Measurements from ENCODE around the gene VWA5B2. TPM values are rescaled to one million over a fixed set of nuclear protein-coding genes. Genes with fewer than 3 reads are reported as not detected.
"Not testable (repeated sequence)": the region's sequence is repeated elsewhere in the genome, so short reads cannot be mapped to it uniquely, and the experiment has no call there.

The VWA5B2 gene
- total RNA-seq, 1 experiment from 2014 or later, result not detected

DNA sequence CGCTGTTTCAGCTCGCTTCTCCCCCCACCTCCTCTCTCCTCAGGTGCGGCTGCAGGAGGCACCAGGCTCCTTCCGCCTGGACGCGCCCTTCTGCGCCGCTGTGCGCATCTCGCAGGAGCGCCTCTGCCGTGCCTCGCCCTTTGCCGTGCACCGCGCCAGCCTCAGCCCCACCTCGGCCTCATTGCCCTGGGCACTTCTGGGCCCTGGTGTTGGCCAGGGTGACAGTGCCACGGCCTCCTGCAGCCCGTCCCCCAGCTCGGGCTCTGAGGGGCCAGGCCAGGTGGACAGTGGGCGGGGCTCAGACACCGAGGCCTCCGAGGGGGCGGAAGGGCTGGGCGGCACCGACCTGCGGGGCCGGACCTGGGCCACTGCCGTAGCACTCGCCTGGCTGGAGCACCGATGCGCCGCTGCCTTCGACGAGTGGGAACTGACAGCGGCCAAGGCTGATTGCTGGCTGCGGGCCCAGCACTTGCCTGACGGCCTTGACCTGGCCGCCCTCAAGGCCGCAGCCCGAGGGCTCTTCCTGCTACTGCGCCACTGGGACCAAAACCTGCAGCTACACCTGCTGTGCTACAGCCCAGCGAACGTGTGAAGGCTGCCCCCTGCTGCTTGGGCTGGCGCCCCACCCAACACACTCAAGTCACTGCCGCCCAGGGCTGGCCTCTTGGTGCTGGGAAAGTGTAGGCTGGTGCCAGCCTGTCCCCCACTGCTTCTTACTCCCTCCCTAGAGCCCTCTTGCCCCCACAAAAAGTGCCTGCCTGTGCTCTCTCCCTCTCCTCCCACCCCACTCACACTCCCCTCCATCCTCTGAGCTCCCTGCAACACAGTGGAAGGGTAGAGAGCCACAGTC is 12.3 kb downstream of the VWA5B2 start:
- peak; percentile 63 for DNase-seq (ENCODE audit: low read depth)

DNA sequence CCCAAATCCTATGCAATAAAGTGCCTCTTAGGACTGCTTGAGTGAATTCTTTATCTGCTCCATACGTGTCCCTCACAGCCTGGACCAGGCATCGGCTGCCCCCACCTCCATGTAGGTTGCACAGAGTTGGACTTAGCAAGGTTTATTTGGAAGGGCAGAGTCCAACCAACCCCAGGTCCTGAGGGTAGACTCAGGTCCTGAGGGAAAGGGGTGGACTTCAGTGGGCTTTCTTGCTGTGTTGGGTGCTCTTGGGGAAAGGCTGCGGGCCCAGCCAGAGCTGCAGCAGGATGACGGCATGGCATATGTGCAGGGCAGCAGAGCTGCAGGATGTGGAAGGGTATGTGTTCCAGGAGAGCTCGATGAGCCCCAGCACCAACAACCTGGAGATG is 12.9 kb downstream of the VWA5B2 start:
- no peak for DNase-seq (ENCODE audit: low read depth)

DNA sequence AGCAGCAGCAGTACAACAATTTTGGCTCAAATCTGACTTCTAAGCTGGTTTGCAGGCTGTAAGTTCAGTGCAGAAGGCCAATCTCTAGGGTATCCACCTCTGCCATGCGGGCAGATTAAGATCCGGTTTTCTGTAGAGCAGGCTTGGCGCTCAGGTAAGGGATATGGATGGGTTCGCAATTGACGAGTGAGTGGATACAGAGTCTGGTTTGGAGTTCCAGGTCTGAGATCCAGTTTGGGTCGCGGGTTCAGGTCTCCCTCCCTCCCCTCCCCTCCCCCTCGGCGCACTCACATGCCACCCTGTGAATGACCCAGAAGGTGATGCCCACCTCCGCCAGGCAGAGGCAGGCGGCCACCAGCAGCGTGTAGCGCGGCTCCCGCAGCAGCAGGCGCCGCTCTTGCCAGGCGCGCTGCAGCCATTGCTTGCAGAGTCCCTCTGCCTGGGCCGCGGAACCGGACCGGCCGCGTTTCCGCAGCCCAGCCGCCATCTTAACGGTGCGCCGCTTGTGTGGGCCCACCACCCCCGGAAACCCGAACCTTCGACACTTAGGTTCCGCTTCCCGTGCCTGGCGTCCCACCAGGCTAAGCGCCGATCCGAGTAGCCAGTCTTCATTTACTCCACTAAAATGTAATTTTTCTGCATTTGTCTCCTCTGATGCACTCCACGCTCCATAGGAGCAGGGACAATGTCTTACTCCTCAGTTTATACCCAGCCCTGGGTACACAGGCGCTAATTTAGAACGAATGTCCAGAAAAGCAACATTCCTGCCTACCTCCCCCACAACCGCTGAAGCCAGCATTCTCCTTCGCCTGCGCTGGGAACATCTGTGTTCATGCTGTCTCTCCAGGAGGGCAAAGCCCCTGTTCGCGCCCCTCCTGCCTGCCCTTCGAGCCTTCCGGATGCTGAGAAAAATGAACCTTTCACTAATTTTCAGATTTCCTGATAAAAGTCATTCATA is 19.3 kb downstream of the VWA5B2 start, which contains the start of gene ALG3:
Gene ALG3, minus strand, starts transcription at position 509 of the 958 bp plus-strand sequence. Its CDS starts 22 bp downstream, at position 487.
- peak; percentile 92 for DNase-seq (ENCODE audit: low read depth)

DNA sequence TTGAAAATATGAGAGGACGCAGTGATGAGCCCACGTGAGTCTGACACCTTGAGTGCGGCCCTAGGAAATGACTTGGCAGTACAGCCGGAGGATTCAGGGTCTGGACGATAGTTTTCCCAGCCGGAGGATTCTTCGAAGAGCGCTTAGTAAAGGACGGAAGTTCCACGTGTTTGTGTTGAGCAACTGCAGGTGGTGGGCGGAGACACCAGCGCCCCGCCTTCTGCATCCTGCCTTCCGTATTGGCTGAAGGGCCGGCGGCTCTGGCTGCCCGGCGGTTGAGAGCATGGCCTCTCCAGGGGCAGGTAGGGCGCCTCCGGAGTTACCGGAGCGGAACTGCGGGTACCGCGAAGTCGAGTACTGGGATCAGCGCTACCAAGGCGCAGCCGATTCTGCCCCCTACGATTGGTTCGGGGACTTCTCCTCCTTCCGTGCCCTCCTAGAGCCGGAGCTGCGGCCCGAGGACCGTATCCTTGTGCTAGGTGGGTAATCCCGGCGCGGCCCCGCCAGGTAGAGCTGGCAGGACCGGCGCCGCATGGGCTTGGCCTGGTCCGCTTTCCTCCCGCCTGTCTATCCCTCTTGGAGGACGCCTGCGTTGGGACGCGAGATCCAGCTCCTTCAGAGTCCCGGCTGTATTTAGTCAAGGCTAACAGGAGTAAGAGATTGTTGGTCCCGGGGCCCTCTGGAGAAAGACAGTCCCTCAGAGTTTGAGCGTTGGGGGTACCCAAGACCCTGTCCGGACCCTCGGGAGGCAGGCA is 20.2 kb downstream of the VWA5B2 start, which contains the start of gene EEF1AKMT4:
Gene EEF1AKMT4, plus strand, starts transcription at position 261 of the 755 bp plus-strand sequence. Its CDS starts 23 bp downstream, at position 284.
- DNase-seq (ENCODE audit: low read depth), result peak; percentile 99

DNA sequence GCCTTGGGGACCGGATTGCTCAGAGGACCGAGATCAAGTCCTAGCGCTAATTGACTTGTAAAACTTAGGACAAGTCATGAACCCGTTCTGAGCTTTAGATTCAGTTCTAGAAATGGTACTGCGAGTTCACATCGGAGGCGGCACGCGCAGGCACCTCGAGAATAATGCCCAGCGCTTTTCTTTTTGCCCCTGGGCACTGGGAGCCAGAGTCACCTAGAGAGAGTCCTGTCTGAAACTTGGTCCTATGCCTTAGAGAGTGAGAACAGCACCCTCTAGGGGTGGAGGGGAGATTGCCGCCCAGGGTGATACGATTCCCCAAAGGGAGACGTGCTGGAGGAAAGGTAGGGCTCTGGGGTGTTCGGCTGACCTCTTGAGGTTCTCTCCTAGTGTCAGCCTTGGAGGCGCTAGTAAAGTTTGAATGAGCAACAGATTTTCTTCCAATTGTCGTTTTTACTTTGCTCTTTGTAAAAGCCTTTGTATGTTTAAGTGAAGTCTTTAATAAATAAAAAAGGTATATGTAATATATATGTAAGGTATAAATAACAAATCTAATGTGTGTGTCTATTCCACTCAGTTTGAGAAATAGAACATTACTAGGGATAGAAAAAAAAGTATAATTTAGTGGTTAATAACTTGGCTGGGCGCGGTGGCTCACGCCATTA is 20.9 kb downstream of the VWA5B2 start:
- DNase-seq (ENCODE audit: low read depth), result peak; percentile 92

DNA sequence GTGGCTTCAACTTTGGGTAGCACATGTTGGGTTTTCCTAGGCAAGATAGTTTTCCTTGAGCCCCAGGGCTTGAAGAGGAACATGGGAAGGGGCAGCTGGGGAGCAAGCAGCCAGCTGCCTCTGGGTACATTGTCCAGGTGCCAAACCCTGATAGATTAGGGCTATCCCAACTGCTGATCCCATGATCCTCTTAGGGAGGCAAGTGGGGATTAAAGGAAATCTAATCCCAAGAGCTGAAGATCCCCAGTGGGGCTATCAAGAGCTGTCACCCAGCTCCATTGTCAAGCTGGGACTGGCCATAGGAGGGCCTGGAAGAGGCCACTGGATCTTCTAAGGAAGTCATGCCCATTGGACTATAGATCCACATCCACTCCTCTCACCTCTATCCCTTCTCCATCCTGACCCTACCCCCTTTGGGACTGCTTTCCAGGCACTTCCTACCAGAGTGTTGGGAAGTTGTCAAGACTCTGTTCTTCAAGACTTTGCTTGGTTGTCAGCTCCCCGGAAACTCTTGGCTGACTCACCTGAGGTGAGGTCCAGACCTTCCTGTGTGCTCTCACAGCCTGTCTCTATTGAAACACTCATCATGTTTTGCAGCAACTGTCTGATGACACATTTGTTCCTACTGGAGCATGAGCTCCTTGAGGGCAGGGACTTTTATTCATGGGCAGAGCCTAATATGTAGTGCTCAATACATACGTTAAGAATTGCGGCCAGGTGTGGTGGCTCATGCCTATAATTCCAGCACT is 26.1 kb downstream of the VWA5B2 start:
- no peak for DNase-seq (ENCODE audit: low read depth)

DNA sequence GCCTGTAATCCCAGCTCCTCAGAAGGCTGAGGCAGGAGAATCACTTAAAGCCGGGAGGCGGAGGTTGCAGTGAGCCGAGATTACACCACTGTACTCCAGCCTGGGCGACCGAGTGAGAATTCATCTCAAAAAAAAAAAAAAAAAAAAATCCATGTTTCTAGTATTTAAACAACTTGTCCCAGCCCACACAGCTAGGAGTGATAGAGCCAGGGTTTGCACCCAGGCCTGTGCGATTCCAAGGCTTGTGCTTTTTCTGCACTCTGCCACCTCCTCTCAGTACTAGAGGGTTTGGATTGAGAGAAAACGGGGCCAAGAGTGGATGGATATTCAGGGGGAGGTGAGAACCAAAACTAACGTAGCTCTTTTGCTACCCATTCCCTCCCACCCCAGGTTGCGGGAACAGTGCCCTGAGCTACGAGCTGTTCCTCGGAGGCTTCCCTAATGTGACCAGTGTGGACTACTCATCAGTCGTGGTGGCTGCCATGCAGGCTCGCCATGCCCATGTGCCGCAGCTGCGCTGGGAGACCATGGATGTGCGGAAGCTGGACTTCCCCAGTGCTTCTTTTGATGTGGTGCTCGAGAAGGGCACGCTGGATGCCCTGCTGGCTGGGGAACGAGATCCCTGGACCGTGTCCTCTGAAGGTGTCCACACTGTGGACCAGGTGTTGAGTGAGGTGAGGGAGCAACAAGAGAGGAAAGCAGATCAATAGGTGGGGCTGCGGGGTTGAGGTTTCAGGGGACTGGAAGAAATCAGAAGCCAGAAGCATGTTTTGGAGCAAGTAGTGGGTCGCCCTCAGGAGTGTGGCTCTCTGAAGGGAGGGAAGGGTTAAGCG is 27.9 kb downstream of the VWA5B2 start:
- DNase-seq (ENCODE audit: low read depth), result no peak

DNA sequence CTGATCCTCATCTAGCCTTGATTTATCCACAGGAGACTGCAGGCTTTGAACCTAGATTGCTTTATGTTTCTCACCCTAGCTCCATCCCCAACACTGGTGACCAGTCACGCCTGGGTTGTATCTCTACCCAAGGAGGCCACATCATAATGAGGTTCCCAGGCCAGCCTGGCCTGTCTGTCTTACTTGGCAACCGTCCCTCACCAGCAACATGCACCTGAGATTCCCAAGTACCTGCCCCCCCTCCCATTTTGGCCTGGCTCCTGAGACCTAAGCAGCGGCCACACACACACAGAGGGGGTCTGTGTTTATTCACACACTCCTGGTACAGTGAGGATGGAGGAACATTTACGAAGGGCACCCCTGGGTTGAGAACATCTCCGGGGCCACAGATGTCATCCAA is 29.5 kb downstream of the VWA5B2 start:
- DNase-seq (ENCODE audit: low read depth), result no peak

DNA sequence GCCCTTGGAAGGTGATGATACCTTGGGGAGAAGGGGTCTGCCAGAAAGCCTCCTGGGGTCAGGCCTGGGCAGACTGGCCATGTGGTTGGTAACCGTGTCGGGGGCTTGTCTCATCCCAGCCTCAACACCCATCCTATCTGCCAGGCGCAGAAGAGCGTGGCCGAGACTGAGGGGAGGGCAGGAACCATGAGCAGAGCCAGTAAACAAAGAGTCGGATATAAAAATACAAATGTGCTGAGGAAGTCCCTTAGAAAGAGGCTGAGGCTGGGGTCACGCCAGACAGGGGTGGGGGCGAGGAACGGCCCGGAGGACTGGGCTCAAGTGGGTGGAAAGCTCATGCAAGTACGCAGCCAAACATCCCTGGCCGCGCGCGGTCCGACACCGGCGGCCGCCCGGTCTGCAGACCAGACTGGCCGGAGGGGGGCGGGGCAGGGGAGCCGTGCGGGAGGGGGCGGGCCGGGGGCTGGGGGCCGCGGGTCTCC is 30.1 kb downstream of the VWA5B2 start:
- DNase-seq (ENCODE audit: low read depth), result no peak

DNA sequence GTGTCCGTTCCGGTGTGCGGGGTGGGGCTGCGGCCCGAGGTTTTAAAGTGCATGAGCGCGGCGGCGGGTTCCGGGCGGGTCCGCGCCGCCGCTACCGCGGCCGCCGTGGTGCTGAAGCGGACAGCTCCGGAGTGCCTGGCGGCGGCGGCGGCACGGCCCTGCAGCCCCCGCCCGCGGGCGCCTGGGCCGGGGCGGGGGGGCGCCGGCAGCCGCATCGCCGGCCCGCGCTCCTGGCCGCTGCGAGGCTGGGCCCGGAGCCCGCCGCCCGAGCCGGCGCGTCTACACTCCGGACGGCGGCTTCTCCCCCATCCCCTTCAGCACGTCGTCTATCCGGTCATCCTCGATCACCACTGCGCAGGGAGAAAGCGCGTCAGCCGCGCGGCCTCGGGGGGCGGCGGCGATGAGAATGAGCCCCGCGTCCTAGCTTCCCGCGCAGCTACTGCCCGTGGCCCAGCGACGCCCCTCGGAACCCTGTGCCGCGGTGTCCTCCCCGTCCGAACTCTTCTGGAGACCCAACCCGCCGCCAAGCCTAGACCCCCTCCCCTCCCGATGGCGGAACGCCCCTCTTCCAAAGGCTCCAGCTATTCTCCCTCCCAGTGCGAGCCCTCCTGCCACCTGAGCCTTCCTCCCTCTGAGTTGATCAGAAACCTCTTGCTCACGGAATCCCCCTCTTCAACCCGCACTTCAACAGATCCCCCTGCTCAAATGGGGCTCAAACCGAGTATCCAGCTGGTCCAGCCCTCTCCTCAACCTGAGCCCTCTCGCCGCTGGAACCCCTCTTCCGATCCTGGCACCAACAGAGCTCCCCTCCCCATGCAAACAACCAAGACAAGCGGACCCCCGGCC is 30.7 kb downstream of the VWA5B2 start:
- DNase-seq (ENCODE audit: low read depth), result peak; percentile 66

DNA sequence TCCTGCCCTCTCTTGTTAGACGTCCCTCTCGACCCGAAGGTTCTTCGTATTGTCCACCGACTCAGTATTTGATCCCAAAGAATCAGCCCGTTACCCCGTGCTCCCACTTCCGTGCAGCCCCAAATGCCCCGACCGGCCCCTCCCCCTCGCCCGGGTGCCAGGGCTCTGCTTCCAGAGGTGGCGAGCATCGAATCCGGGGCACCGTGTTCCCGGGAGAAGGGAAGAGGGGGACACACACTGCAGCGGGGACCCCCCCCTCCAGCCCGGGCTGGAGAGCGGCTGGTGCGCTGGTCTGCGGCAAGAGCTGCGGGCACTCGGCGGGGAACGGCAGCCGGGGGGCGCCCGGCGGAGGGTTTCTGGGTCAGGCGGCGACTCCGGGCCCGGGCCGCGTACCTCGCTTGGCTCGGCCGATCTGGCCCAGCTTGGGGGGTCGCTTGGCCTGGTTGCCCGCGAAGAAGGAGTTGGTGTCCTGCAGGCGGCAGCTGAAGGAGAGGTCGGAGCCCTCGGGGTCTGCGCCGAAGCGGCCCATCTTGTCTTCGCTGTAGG is 31.4 kb downstream of the VWA5B2 start:
- peak; percentile 43 for DNase-seq (ENCODE audit: low read depth)

DNA sequence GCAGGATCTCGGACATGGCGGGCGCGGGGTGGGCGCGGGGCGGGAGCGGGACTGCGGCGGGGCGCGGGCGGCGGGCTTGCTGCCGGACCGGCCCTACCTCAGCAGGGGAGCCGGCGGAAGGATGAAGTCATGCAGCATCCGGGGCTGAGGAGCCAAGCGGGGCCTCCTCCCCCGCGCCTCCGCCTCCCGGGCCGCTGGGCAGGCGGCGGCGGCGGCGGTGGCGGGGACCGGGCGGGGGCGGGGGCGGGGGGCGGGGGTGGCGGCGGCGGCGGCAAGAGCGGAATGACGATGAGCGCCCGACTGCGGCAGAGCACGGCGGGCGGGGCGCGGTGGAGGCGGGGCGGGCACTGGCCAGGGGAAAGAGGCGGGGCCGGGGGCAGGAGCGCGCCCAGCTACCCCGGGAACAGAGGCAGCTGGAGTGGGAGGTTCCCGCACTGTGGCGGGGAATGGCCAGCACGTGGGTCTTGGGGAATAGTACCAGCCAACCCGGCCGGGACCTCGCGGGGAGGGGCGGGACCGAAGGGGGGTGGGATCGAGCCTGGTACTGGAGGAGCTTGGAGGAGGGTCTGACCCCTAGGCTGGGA is 32.0 kb downstream of the VWA5B2 start, which contains the start of gene CAMK2N2:
Gene CAMK2N2, minus strand, starts transcription at position 284 of the 584 bp plus-strand sequence. Its CDS starts 268 bp downstream, at position 16.
- peak; percentile 92 for DNase-seq (ENCODE audit: low read depth)

DNA sequence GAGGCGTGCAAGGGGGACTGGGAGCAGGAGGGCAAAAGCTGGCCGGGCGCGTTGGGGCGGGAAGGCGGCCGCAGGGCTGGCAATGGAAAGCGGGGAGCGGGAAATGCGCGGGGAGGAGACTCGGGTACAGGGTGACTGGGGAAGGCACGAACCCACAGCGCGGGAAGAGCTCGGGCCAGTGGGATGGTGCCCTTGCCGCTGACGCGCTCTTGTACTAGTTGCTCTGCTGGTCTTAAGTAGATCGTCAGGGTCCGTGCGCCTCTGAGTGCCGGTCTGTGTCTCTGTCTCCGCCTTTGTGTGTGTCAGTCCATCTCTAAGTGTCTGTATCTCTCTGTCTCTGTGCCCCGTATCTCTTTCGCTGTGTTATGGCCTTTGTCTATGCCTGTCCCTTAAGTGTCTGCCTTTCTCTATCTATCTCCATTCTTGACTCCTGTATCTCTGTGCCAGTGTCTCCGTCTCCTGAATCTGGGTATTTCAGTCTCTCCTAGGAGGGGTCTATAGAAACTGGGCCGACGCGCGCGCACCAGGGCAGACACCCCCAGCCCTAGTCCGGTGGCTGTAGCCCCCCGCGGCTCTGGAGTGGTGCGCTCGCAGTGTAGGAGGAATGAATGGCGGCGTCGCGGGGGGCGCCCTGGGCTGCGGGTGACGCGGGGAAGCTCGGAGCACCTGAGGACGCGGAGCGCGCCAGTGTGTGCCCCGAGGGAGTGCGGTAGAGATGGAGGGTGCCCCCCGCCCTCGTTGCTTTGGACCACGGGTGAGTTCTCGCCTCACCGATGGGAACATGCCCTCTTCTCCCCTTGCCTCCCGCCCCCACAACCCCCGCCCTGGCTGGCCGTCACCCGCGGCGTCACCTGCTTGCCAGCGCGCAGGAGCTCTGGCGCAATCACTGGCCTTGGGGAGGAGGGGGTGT is 32.7 kb downstream of the VWA5B2 start:
- DNase-seq (ENCODE audit: low read depth), result peak; percentile 76

DNA sequence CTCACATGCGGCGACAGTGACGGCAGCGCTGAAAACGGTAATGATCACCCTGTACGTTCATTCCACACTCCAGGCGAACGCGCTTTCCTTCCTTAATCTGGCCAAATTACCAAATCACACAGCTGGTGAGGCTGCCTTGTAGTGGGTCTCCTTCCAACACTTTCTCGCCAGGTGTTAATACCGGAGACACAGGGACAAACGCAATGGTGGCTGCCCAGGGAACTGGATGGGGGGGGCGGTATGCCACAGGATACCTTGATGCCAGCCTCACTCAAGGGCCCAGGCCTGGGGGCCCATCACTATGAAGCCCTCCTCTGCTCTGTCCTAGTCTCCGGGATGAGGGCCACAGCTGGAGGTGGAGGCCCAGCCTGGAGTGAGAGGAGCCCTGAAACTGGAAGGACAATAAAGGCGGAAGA is 33.4 kb downstream of the VWA5B2 start:
- DNase-seq (ENCODE audit: low read depth), result no peak

DNA sequence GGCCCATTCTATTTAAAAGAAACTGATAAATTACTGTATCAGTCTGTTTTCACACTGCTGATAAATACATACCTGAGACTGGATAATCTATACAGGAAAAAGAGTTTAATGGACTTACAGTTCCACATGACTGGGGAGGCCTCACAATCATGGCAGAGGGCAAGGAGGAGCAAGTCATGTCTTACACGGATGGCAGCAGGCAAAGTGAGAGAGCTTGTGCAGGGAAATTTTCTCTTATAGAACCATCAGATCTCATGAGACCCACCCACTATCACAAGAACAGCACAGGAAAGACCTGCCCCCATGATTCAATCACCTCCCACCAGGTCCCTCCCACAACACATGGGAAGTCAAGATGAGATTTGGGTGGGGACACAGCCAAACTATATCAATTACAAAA is 37.9 kb downstream of the VWA5B2 start:
- not testable (repeated sequence) for DNase-seq (ENCODE audit: low read depth)

DNA sequence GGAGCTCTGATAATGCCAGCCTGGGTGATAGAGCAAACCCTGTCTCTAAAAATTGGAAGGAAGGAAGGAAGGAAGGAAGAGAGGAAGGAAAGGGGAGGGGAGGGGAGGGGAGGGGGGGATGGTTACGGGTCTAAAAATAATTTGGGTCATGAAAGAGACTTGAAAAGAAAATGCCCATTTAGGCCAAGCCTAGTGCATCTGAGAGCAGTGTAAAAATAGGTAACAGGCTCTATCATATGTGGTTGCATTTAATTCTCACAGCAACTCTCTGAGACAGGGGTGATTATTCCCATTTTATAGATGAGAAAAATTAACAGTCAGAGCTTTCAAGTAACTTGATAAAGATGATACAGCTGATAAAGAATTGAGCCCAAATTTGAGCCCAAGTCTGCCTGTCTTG is 42.9 kb downstream of the VWA5B2 start:
- DNase-seq (ENCODE audit: low read depth), result no peak
